ENCODE results near the gene GRB10.

Gene GRB10

DNA sequence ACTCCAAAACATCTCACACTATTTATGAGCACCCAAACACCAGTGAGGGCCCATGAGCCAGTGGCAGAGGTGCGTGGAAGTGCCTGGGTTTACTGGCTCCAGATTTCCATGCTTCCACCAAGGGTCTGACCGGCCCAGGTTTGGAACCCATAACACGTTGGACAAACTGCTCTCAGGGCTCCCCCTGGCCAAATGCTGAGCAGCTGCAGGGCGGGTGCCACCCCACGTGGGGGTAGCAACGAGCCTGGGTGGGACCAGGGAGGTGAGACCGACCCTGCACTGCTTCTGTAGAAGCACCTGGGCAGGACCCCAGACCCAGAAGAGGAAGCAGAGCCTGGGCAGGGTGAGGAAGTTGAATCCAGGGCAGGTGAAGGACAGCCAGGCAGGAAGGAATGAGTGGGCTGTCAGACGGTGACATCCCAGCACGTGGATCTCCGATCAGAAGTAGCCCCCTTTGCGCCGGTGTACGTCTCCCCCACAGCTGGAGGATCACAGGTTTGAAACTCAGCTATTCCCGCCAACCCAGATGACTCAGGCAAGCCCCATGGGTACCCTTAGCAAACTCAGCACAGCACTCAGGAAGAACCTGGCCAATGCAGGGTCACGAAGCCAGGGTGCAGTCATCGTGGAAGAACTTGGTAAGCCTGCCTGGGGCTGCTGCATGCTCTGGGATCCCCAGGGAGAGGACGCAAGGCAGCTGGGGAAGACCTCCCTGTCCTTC, 117.1 kb downstream of the GRB10 start:
- no peak for DNase-seq

DNA sequence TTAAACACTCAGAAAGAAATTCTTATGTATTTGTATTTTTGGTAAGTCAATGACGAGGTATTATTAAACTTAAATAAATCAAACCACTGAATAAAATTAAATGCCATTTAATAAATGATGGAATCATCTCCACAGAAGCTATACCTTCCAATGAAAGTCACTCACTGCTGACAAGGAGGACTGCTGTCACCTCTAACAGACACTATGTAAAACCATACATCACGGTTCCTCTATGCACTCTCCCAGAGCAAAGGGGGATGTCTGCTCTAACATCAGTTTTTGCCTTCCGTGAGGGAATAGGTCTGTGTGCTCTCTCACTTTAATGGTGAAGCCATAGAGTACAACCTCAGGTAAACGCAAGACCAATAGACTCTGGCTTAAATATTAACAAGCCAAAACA, 117.8 kb downstream of the GRB10 start:
- DNase-seq: no peak

DNA sequence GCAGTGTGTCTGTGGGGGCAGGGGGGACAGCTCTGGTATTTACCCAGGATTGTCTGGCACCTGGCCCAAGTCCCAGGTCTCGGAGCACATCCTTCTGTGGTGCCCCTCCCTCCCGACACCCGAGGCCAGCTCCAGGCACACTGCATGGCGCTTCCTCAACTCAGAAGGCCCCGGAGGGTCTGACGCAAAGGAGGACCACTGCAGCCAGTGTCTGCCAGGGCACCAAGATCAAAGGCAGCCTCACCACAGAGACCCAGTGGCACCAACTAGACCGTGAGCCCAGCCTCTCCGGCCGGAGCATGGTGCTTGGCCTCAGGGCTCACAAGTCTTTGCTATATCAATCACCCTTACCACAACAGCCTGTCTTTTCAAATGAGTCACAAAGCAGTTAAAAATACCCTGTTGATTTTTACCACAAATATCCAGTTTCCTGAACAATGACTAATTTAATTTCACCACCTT, 118.2 kb downstream of the GRB10 start:
- peak in 1 of 2 experiments; percentile 41 for DNase-seq

DNA sequence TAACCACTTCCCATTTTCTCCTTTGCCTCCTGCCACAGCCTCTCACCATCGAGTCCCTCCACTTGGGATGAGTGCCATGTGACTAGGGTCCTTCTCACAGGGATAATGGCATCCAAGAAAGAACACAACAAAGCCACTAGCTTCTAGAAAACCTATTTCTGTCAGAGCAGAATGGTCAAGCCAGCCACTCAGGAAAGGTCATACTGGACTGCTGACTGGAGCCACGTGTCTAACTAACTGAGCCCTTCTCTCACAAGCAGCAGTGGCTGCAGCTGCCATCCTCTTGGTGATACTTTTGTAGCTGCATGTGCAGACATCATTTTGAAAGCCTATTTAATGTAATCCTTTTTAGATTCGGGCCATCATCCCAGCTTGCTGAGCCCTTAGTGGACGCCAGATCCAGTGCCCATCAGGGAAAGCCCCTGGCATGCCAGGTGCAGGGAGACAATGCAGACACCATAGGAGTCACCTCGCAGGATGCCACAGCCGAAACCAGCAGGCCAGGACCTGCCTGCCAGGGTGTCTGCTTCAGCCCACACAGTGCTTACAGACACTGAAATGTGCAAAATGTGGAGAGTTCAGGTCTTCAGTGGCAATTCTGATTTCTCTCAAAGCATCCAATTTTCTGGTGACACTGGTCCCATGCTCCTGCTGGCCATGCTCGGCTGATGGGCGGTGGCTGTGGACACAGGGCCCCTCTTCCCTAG, 119.1 kb downstream of the GRB10 start:
- no peak for DNase-seq

DNA sequence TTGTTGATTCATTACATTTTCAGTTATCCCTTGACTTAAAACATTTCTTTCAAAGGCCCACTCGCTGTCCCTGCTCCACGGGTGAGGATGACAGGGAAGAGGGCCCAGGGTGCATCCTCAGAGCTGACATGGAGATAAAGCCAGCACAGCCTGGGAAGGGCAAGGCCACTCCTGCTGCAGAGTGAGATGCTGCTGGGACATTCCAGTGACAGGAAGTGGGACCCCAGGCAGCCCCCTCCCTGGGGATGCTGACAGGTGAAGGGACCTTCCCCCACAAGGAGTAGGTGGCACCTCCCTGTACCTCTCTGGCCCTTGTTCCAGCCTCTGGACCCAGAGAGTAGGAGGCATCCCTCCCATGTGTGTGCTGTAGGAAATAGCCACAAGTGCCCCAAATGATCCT, 119.7 kb downstream of the GRB10 start:
- no peak for DNase-seq

DNA sequence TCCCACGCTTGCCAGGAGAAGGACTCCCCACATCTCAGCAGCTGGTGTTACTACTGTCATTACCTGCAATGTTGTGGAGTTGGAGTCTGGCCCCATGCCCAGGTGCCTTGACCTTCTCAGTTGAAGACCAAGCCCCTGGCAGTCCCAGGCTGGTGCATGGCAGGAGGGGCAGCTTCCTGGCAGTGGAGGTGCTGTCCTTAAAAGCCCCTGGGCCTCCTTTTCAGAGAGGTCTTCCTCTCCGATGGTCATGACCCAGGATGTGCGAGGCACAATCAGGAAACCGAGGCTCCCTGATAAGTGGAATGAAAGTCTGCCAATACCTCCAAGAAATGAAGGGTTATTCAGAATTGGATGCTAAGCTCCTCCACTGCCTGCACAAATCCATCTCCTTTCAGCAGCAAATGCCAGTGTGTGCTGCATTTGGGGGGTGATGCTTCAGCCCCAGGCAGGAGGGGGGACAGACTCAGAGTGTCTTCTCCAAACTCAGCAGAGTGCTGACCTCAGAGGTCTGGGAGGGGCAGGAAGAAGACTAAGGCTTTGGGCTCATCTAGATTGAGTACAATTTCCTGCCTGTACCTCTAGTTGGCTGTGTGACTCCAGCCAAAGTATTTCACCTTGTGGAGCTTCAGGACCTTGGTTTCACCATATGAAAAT, 120.5 kb downstream of the GRB10 start:
- no peak for DNase-seq

DNA sequence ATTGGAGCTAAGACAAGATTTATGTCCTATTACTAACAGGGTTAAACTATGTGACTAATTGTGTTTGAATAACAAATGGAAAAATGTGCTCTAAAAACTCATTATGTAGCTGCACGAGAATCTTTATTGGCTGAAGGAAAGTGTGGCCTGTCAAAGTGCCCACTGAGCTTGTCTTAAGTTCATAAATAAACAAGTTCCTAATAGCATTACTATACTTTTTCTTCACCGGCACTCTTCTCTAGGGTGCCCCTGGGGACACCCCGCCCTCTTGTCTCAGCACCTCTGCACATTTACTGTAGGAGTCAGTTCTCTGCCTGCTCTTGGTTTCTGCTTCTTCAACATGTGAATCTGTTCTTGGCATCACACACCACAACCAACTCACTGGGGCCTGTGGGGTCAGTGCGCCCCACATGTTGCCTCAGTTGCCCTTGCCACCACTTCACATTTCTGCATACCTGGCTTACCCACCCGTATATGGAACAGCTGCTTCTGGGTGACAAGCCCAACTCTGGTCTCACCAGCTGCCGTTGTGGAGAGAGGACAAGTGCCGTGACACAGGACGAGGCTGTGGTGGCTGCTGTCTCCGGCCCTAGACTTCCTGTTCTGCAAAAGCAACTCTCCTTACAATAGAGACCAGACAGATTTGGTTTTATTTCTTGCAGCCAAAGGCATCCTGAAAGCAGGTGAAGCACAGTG, 121.2 kb downstream of the GRB10 start:
- no peak for DNase-seq

DNA sequence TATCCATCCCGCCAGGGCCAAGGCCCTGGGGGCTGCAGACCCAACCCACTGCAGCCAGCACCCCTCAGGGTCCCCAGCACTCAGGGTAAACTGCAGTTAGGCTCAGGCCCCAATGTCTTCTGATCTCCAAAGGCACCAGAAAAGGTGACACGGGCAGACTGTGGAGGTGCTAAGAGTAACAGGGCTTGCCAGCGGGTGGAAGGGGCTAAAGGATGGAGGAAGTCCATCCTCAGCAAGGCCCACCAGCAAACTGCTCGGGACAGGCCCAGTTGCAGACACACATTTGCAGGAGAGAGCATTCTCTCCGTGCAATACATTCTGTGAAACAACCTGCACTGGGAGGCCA, 121.9 kb downstream of the GRB10 start:
- DNase-seq: no peak

DNA sequence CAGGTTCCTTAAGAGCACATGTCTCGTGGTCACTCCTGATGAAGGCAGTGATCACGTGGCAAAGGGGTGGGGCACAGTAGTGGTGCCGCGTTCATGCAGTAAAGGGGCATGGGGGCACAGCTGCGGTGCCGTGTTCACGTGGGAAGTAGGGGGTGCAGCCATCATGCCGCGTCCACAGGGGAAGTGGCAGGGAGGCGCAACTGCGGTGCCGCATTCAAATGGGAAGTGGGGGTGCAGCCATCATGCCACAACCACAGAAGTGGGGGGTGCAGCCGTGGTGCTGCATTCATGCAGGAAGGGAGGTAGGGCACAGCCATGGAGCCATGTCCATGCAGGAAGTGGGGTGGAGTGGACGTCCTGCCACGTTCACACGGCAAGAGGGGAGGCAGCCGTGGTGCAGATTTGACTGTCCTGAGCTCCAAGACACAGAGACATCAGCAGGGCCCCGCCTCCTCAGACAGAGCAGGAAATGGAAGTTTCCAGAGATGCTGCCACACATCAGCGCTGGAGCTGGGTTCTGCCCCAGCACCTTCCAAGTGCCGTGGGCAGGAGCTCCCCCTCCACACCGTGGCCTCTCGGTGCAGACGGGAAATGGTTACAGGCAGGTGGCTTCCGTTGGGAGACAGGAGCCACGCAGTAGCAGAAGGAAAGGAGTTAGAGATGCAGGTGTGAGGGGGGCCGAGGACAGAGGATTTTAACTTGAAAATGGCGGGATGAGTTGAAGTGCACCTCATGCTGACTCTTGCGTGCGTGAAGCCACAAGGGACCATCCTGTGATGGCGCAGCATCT, 122.5 kb downstream of the GRB10 start:
- DNase-seq: peak; percentile 36 to 53

DNA sequence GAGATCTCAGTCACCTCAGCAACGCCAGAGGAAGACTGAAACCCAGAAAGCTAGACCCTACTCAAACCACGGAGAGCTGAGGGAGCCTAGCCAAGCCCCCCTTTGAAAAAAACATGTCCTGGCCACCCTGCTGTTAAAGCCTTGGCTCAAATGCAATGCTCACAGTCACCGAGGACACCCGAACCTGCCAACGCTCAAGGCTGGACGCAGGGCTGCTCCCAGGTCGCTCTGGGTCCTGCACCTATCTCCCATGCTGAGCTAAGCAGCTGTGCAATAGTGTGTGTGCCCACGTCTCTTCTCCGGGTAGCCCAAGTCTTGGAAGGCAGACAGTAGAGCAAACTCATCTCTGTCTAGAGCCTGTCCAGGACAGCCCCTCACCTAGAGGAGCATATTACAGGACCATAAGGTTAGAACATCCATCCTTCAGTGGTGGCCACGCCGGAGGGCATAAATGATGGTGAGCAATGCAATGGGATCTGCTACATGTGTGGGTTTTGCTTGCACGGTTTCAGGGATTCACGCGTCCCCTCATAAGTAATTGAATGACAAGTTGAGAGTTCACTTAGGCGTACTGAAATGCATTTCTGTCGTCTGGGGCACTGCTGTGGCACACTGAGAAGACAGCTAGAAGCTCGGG, 123.2 kb downstream of the GRB10 start:
- no peak for DNase-seq

DNA sequence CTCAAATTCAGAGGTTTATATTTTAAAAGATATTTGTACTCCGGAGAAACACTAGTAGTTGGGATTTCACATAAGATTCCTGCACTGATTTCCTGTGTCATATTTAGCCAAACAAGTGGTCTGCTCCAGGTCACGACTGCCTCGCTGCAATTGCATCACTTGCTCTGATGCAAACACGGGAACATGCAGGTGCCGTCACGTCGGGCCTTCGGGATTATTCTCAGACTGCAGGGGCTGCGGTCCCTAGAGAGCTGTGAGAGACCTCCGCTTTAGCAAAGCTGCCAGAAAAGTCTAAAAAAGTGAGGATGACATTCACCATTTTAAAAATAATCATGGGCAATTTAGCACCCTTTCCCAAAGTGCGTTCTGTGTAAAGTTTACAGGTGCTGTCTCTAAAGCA, 124.0 kb downstream of the GRB10 start:
- DNase-seq: no peak

DNA sequence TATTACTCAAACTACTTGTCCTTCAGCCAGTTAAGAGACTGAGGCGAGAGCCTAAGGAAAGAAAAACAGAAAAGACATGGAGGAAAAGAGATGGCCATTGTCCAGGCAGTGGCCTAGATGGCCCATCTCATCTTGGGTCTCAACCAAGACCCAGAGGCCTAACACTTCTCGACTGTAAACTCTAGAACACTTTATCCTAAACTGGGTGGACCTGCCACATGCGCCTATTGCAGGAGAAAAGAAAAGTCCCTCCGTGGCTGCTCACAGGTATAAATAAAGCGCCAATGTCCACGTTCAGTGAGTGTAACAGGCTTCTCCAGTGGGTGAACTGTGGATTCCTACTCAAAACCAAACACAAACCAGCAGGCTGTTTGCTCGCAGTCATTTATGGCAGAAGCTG, 124.8 kb downstream of the GRB10 start:
- no peak for DNase-seq

DNA sequence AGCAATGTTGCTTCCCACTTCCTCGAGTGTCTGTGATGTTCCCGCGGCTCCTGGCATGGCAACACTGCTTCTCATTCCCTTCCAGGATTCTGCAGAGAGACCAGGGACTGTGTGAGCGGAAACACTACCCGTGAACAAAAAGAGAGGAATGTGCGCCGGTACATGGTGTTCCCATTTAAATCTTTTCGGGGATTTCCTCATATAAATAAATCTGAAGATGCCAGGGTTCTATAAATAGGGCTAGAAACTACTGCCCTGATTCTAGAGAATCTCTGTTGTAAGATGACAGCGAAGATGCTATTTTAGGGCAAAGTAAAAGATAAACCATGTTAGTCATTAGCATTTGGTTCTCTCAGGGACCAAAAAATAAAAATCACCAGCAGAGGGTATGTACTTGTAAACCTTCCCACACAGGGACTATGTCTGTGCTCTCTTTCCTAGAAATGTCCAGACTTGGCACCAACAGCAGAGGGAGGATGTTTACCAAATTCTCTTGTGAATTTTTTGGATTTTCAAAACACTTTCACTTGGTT, 125.3 kb downstream of the GRB10 start:
- DNase-seq: no peak

DNA sequence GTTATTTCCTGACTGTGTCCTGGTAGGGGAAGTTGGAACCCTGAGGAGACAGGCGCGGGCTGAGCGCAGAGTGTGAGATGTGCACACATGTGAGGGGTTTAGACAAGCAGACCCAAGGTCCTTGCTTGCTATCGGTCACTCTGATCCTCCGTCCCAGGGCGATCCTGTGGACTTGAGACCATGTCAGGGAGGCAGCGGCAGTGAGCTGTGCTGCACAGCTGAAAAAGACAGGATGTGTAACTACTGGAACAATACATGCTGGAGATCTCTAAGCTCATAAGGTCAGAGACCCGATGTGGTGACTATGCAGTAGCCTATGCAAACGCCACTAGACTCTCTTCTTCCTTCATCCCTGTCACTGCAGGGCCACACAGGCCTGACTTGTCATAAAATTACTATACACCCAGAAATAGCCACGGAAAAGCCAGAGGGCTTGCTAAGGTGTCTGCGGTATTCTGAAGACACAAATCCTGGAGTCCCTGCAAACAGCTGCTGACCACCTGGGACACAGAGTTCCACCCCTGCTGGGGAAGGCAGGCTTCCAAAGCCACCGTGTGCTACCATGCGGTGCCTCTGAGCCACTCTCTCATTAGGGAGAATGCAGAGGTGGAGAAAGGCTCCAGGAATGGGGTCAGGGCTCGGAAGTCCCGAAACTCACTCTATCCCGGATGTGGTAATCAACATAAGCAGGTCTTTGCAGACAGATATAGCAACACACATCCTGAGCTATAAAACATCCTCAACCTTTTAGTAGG, 126.4 kb downstream of the GRB10 start:
- DNase-seq: no peak

DNA sequence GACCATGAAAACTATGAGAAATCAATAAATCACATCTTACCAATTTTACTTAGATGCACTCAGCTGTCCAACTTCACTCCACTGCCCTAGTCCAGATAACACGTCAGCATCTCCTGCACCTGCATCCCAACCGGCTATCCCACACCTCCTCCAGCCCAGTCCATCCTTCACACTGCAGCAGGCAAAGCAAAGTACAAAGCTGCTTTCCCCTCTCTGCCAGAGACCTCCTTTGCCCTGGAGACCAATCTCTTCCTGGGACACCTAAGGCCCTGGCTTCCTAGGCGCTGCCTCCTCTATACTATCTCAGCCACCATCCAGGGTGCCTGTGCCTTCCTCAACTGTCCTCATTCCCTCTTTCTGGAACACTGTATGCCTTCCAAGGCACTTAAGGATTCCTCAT, 127.2 kb downstream of the GRB10 start:
- no peak for DNase-seq

DNA sequence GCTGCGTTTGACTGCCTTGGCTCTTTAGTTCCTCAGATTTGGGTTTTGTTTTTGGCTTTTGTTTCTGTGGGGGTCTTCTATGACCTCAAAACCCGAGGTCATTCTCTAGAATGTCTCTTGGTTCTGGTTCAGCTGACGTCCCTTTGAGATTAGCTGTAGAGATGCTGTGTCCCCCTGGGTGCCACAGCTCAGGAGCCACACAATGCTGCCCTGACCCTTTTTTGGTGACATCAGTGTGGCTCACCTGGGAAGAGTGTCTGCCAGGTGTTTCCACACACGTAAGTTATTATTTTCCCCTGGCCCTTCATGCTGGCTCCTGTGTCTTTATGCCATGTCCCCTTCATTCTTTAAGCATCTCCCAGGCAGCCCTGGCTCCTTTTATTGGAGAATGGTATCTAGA, 127.7 kb downstream of the GRB10 start:
- no peak for DNase-seq

DNA sequence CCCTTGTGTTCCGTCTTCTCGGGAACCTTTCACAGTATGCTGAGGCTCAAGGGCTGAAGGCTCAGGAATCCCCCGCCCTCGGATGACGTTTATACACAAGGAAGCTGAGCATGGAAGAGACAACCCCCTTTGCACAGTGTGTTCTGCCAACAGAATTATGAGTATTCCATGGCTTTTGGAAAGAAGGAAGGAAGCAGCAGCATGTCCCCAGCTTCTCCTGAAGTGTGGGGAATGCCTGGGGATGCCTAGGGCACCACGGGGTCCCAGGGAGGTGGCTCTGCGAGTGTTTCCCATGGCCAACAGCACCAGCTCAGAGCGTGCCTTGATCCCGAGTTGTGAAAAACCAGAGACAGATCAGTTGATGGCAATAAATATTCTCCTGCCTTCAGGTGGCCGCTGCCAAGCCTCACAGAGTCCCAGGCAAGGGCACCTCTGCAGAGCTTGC, 128.7 kb downstream of the GRB10 start:
- no peak for DNase-seq

DNA sequence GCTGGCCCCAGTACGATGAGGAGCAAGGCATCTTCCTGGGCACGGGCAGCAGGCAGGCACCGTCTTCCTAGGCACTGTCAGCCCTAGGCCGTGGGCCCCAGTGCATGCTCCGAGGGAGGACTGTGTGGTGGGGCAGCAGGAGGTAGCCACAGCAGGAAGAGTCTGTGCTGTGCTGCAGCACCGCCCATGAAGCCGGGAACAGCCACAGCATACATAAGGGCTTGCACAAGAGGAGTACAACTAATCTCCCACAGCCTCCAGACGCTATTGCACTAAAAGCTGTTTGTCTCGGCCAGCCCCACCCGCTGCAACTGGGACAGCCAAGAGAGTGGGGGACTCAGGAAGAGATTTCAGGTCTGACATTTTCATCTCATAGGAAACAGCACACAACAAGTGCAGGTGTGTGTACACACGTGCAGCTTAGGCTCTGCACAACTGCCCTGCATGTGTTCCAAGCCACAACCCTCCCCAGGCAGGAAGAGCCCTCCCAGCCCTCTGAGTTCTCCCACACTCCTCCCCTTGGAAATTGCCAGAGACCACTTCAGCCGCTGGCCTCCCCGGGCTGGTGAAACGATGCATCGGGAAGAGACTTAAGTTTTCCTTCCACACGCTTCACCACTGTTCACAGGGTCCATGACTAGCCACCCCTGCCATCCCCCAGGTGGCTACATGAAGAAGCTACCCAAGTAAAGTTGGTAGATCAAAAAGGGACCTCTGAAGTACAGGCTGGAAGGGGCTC, 129.4 kb downstream of the GRB10 start:
- DNase-seq: no peak

DNA sequence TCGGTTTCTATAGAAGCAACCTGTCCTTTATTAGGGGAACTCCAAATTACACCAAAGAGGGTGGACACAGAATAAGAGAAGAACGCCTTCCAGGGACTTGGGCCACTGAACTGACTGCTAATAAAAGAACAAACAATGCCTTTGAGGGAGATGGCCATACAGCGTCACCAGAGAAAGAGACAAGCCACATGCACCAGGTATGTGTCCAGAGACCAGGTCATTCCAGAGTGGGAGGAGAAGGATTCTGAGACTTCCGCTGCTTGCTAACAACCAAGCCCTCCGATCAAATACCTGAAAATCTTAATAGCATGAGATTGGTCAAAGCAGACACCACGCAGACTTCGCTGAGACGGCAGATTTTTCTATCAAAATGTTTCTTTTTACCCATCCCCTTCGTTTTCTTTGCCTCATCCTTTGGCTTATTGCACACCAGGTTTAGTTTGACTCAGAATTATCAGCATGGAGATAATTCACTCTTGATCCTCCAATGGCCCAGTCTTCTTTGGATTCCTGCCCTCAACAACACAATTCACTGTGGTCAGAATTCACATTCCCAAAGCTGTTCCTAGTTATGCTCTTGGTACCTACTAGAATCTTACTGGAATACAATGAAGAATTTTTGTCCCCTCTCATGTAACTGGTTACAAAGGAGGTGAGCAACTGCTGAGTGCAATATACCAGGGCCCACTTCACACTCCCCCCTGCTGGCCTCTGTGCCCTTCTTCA, 130.1 kb downstream of the GRB10 start:
- DNase-seq: no peak

Measured in activated CD4-positive, alpha-beta T cell treated with anti-CD3 and anti-CD28 coated beads, Interleukin-2, amount 50 U/mL, for 48 hours (primary cell).